AML-193 (cell line): Measurements from ENCODE around the gene FOXE3.
A peak's percentile ranks its signal among the peaks of the same experiment; 100 is the strongest.

Experiments
- DNase-seq, 2 experiments: peaks; one replicate each; lab custom pipeline; 2025; lab: John Stamatoyannopoulos, UW

Gene FOXE3

GRCh38 chr1:47415728-47416318 is at the start of gene FOXE3:
Gene FOXE3 (plus strand): TSS chr1:47416285. CDS start chr1:47416316, 31 bp downstream.
- no peak for DNase-seq

DNA sequence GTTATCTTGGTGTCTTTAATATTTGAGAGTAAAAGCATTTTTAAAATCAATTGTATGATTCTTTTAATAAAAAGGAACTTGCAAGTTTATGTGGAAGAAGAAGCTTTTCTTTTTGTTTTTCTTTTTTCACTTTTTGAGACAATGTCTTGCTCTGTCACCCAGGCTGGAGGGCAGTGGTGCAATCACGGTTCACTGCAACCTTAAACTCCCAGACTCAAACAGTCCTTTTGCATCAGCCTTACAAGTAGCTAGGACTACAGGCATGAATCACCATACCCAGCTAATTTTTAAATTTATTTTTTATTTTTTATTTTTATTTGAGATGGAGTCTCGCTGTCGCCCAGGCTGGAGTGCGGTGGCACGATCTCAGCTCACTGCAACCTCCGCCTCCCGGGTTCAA is 48.4 kb upstream of the FOXE3 start:
- DNase-seq: no peak

DNA sequence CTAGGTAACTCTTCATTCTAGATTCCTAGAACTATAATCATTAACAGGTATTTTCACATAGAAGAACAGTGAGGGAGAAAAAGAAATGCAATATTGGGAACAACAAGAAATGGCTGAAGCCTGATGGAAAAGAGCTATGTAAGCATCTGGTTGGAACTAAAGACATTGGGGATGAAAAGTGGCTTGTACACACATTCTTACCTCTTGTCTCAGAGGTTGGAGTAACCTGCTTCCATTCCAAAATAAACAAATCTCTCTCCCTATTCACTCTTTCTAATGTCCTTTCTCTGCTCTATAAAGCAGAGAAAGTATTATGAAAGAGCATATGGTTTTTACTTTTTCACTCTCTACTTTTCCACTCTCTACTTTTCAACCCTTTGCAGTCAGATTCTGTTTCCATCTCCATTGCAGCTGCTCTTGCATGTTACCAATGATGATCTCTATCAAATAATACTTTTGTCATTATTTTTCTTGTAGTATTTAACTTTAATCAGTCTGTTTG is 45.0 kb upstream of the FOXE3 start:
- DNase-seq: no peak

GRCh38 chr1:47374501-47374900 is 41.6 kb upstream of the FOXE3 start:
- DNase-seq: no peak

- DNase-seq: no peak
Observed at GRCh38 chr1:47378147-47378546, 37.9 kb upstream of the FOXE3 start.

DNA sequence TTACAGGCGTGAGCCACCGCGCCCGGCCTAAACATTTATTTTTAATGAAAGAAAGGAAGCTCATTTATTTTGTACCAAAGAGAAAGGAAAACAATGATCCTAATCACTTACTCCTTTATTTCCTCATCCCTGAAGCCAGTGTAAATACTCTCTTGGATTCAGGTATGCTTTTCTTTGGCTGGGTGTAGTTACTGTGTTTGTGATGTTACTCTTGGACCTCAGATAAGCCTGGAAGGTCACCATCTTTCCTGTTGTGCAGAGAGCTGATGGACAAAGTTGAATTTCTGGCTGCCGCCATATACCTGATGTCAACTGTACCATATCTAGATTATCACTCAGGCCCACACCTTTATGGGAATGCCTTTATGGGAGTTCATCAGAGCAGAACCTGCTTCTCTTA is 35.4 kb upstream of the FOXE3 start:
- DNase-seq: no peak

GRCh38 chr1:47382399-47382983 is 33.6 kb upstream of the FOXE3 start:
- DNase-seq: no peak

DNA sequence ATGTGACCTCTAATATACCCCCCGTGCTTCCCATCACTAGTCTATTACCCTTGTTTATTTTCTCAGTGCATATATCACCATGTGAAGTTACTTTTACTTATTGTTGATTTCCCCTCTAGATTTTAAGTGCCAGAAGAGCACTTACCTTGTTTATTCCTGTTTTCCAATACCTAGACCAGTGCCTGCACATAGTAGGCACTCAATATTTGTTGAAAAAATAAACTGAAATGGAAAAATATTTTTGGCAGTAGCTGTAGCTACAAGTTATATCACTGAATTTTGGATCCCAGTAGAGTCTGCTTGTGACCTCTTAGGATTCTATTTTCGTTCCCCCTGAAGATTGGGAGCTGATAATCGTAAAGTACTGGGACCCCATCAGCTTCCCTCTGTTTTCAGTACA is 32.0 kb upstream of the FOXE3 start:
- no peak for DNase-seq

DNA sequence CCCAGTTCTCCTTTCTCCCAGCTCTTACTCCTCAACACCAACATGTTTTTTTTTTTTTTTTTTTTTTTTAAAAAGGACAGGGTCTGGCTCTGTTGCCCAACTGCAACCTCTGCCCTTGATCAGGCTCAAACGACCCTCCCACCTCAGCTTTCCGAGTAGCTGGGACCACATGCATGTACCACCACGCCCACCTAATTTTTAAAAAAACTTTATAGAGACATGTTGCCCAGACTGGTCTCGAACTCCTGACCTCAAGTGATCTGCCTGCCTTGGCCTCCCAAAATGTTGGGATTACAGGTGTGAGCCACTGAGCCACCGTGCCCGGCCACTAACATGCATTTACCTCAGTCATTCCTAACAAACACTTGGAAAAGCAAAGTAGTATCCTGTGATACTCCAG is 31.1 kb upstream of the FOXE3 start:
- no peak for DNase-seq

GRCh38 chr1:47386268-47386667 is 29.8 kb upstream of the FOXE3 start:
- no peak for DNase-seq

DNA sequence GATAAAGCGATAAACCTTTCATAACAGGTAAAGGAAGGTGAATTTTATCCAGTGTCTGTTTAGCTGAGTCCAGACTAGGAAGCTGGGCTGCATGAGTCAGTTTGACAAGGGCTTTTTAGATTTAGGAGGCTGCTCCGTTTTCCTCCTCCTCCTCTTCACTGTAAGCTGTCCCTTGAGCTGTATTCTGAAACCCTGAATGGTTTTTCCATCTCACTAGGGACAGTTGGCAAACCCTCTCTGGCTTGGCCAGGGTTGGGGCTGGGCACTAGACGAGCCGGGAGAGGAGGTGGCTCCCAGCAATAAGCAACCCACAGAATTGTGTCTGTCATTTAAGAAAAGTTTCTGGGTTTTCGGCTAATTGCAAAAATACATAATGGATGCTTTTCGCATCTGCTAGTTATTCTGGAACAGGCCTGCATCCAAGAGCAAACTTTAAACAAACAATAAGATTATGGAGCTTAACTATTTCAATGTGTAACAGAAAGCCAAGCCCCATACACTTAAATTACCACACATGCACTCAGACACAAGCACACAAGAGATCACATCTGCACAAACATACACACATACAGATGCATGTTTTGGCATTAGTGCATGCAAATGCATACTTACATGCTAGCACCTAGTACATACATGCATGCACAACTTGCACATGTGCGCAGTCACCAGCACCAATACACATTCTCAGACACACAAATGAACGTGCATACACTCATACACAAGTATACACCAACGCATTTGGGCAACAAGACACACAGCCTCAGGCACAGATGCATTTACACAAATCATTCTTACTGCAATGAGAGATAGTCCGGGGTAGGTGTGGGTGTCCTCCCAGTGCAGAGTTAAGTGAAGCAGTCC is 27.8 kb upstream of the FOXE3 start:
- no peak for DNase-seq

- peak; percentile 45 to 52 for DNase-seq
Observed at GRCh38 chr1:47388891-47389238, 27.2 kb upstream of the FOXE3 start.

DNA sequence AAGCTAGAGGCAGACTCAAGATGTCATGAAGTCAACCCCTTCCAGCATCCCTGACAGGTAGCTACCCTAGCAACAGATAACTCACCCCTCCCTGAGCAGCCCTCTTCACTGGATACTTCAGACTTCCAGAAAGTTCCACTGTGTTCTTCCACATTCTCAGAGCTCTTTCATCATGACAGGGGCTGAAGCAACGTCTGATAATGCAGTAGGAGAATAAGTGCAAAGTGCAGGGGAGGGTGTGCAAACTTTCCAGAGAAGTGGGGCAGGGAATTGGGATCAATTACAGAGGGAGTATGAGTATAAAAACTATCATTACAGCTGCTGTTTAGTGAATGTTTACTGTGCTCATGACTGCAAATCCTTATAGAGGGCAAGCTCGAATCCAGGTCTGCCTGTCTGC is 26.4 kb upstream of the FOXE3 start:
- no peak for DNase-seq

GRCh38 chr1:47390843-47391242 is 25.2 kb upstream of the FOXE3 start:
- DNase-seq: no peak

DNA sequence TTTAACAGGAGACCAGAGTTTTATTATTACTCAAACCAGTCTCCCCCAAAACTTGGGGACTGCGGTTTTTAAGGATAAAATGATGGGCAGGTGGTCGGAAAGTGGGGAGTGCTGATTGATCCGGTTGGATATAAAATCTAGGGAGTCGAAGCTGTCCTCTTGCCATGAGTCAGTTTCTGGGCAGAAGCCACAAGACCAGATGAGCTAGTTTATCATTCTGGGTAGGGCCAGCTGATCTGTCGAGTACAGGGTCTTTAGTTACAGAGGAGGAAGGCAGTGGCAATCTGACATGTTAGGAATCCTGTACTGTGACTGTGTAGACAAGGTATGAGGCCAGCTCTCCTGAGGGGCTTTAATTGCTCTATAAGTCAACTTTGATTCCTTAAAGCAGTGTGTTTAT is 22.9 kb upstream of the FOXE3 start:
- DNase-seq: no peak

- no peak for DNase-seq
Observed at GRCh38 chr1:47395433-47395832, 20.7 kb upstream of the FOXE3 start.

- DNase-seq: no peak
Observed at GRCh38 chr1:47396671-47397196, 19.4 kb upstream of the FOXE3 start.

- no peak for DNase-seq
Observed at GRCh38 chr1:47399138-47399845, 16.8 kb upstream of the FOXE3 start.

DNA sequence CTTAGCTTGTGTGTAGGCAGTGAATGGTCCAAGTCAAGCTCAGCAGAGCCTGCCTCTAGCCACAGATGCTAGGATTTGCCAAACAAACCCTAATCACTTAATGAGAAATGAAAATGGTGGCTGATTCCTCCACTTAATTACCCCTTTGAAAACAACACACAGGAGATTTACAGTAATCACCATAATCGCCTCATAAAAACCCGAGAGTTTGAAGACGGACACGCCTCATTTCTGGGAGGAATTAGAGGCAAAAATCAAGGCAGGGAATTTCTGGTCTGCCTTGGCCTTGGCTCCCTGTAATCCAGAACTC is 16.3 kb upstream of the FOXE3 start:
- DNase-seq: no peak

GRCh38 chr1:47401761-47402160 is 14.3 kb upstream of the FOXE3 start:
- no peak for DNase-seq

- no peak for DNase-seq
Observed at GRCh38 chr1:47402591-47402990, 13.5 kb upstream of the FOXE3 start.

- no peak for DNase-seq
Observed at GRCh38 chr1:47403321-47403910, 12.7 kb upstream of the FOXE3 start.
